Peyer's patch (tissue), 4 donors: ENCODE data around the gene PIK3R5. TPM values are rescaled to one million over a fixed set of nuclear protein-coding genes. Genes with fewer than 3 reads are reported as not detected.

Source experiments
- DNase-seq, 3 donors: peaks; one replicate each; pipeline ENCODE4 v3.0.0-alpha.2; 2017 to 2019
- H3K27ac ChIP-seq, 4 donors: fragments of 200-600 bp; sonication (generic); one replicate each; pipeline ENCODE4 v1.5.1; 2016 to 2019
- H3K27me3 ChIP-seq, 2 donors: fragments of 200-600 bp; sonication (generic); one replicate each; pipeline ENCODE4 v1.5.1; 2019
- H3K36me3 ChIP-seq, 3 donors: fragments of 200-600 bp; sonication (generic); one replicate each; pipeline ENCODE4 v1.5.1; 2016 to 2019
- H3K4me1 ChIP-seq, 4 donors: fragments of 200-600 bp; sonication (generic); one replicate each; pipeline ENCODE4 v1.5.1; 2016 to 2019
- H3K4me3 ChIP-seq, 4 donors: fragments of 200-600 bp; sonication (generic); 1 replicate in 3 of 4; 2 replicates in 1 of 4; pipeline ENCODE4 v1.5.1; 2016 to 2019; ENCODE audit warnings: mild to moderate bottlenecking in 1 of 4
- H3K9me3 ChIP-seq, 4 donors: fragments of 200-600 bp; sonication (generic); one replicate each; pipeline ENCODE4 v1.5.1; 2016 to 2019; ENCODE audit warnings: mild to moderate bottlenecking in 1 of 4
- POLR2A ChIP-seq, 2 donors: fragments of 450-650 bp; IDR thresholded peaks; one replicate each; pipeline ENCODE4 v1.5.1; 2017; ENCODE audit warnings: antibody characterized with exemption in 2 of 2, mild to moderate bottlenecking in 2 of 2, moderate library complexity in 2 of 2
- total RNA-seq, 4 donors: library from RNA; depleted of rRNA; stranded (reverse); fragments of >200 nt; gene quantifications; one replicate each; pipeline ENCODE4 v1.1.0, GENCODE V29; 2016
- TF ChIP-seq, protein P1 (sequence below), 6 experiments: fragments of 450-650 bp in 4 of 6; fragments of 200-600 bp in 2 of 6; sonication (generic) in 1 of 6; IDR thresholded peaks; one replicate each; pipeline ENCODE4 v1.5.1; 2017 to 2019; ENCODE audit warnings: antibody characterized with exemption in 6 of 6, mild to moderate bottlenecking in 3 of 6, moderate library complexity in 1 of 6

Gene PIK3R5
- total RNA-seq, 4 donors from 2014 or later, result 6.3 to 74.3 (median 10.3) TPM

DNA sequence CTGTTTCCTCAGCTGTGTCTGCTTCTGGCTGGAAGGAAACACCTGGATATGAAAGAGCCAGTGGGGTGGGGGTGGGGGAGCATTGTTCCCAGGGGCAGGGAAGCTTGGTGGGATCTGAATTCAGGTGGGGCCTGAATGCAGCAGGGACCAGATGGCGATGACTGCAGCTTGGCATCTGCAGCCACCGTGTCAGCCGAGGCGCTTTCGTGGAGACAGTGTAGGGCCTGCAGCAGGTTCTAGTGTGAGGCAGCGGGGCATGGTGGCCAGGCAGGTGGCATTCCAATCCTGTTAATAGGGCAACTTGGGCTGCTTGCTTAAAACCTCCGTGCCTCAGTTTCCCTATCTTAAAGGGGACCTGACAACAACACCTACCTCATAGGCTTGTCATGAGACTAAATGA is 99.7 kb downstream of the PIK3R5 start:
- Histone ChIP-seq H3K4me1 (no peaks in the 10 kb centered on the region), H3K9me3 (no peaks in the 10 kb centered on the region), H3K36me3 (no peaks in the 10 kb centered on the region), H3K4me3 (no peak overlapping the region), H3K27me3 (no peaks in the 10 kb centered on the region), H3K27ac (no peak overlapping the region)
- TF ChIP-seq, protein P1, sequence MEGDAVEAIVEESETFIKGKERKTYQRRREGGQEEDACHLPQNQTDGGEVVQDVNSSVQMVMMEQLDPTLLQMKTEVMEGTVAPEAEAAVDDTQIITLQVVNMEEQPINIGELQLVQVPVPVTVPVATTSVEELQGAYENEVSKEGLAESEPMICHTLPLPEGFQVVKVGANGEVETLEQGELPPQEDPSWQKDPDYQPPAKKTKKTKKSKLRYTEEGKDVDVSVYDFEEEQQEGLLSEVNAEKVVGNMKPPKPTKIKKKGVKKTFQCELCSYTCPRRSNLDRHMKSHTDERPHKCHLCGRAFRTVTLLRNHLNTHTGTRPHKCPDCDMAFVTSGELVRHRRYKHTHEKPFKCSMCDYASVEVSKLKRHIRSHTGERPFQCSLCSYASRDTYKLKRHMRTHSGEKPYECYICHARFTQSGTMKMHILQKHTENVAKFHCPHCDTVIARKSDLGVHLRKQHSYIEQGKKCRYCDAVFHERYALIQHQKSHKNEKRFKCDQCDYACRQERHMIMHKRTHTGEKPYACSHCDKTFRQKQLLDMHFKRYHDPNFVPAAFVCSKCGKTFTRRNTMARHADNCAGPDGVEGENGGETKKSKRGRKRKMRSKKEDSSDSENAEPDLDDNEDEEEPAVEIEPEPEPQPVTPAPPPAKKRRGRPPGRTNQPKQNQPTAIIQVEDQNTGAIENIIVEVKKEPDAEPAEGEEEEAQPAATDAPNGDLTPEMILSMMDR (IDR thresholded peaks at IDR 0.05), result no peak
- no peak for TF ChIP-seq POLR2A (IDR thresholded peaks at IDR 0.05)
- no peak for DNase-seq

DNA sequence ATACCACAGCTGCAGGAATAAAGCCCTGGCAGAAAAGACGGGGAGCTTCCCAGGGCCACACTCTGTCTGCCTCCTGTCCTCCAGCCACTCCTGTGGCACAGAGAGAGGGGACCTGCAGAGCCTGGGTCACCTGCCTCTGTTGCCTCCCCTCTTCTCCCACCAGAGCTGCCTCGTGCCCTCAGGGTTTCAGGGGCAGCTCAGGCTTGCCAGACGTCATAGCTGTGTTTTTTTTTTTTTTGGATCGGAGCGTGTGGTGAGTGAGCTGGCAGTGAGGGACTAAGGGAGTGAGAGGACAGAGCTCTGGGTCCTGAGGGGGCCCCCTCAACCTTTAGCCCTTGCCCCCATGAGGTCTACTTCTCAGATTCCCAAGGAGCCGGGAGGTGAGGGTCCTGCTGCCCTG is 100.1 kb downstream of the PIK3R5 start:
- no peak for DNase-seq
- Histone ChIP-seq H3K27me3 (no peaks in the 10 kb centered on the region), H3K4me3 (no peak overlapping the region), H3K4me1 (no peaks in the 10 kb centered on the region), H3K27ac (no peak overlapping the region), H3K36me3 (no peaks in the 10 kb centered on the region), H3K9me3 (no peaks in the 10 kb centered on the region)
- TF ChIP-seq, protein P1 (IDR thresholded peaks at IDR 0.05), result no peak
- TF ChIP-seq POLR2A (IDR thresholded peaks at IDR 0.05), result no peak

DNA sequence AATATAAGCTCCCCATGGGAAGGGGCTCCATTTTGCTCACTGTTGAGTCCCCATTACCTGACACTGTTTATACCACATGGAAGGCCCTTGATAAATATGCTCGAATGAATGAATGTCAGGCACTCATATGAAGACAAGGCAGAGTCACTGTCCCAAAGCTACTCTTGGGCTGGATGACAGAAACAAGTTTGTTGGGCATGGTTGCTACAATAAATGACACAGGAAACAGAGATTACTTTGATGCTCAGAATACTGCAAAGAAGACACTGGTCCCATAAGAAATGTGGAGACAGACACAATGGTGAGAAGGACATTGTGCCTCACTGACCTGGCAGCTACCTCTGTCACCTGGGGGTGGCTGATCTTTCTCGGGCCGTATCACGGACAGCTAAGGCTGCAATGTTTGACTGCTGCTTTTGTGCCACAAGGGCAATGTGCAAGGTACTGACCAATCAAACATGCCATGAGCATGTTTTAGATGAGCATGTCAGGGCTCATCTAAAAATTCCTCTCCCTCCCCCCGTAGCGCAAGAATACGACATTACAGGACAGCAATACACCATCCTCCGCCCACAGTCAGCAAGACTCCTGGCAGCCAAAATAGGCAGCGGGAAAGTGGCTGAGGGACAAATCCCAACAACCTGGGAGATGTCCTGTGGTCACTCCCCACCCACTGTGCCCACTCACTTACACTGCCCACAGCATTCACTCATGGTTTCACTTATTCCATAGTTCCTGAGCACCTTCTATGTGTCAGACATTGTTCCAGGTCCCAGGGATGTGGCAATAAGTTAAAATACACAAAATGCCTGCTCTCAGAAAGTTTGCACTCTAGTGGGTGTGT is 103.1 kb downstream of the PIK3R5 start:
- Histone ChIP-seq H3K9me3 (no peaks in the 10 kb centered on the region), H3K36me3 (no peaks in the 10 kb centered on the region), H3K27ac (no peak overlapping the region), H3K4me3 (no peak overlapping the region), H3K27me3 (no peaks in the 10 kb centered on the region), H3K4me1 (peaks cover 0 to 7% (median under 1%) of the 10 kb centered on the region in 4 donors)
- TF ChIP-seq POLR2A (IDR thresholded peaks at IDR 0.05), result no peak
- TF ChIP-seq, protein P1 (IDR thresholded peaks at IDR 0.05), result no peak
- peak in 1 of 3 donors; percentile 13 for DNase-seq

DNA sequence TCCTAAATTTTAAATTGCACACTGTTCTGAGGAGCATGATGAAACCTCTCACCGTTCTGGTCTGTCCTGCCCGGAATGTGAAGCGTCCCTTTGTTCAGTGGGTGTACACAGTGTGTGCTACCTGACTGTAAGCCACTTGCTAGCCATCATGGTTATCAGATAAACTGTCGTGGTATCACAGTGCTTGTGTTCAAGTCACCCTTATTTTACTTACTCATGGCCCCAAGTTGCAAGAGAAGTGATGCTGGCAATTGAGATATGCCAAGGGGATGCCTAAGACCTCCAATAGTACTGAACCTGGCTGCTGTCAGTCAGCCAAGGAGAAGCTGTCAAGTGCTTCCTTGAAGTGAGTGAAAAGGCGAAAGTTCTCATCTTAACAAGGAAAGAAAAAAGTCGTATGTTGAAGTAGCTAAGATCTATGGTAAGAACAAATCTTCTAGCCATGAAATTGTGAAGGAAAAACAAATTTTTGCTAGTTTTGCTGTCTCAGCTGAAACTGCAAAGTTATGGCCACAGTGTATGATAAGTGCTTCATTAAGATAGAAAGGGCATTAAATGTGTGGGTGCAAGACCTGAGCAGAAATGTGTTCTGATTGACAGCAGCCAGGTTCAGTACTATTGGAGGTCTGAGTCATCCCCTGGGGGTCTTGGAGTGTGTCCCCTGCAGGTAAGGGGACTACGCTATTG is 103.9 kb downstream of the PIK3R5 start:
- no peak overlapping the region for H3K27ac ChIP-seq
- no peaks in the 10 kb centered on the region for H3K9me3 ChIP-seq
- TF ChIP-seq, protein P1 (IDR thresholded peaks at IDR 0.05), result no peak
- TF ChIP-seq POLR2A (IDR thresholded peaks at IDR 0.05), result no peak
- H3K36me3 ChIP-seq, result no peaks in the 10 kb centered on the region
- H3K27me3 ChIP-seq, result no peaks in the 10 kb centered on the region
- peaks cover 0 to 8% (median 3%) of the 10 kb centered on the region in 4 donors for H3K4me1 ChIP-seq
- no peak overlapping the region for H3K4me3 ChIP-seq
- peak in 1 of 3 donors; percentile 38 for DNase-seq

DNA sequence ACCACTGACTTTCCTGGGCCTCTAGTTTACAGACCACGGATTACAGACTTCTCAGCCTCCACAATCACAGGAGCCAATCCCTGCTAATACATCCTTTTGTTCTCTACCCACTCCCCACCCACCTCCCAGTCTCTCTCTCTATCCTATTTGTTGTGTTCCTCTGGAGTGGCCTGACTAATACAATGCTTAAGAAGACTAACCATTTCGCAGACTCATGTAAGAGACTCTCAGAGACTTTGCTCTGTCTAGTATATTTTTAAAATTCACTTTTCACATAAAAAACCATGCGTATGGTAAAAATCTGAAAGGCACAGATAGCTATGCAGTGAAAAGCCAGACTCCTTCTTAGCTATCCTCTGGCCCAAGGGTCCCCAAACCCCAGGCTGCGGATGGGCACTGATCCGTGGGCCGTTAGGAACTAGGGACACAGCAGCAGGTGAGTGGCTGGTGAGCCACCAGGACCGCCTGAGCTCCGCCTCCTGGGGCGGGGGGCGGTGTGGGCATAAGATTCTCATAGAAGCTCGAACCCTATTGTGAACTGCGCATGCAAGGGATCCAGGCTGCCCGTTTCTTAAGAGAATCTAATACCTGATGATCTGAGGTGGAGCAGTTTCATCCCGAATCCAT is 105.6 kb downstream of the PIK3R5 start:
- H3K27ac ChIP-seq, result peak overlapping the region in 1 of 4 donors; percentile 75
- peaks cover 0 to 9% (median 3%) of the 10 kb centered on the region in 4 donors for H3K4me1 ChIP-seq
- H3K36me3 ChIP-seq, result no peaks in the 10 kb centered on the region
- TF ChIP-seq, protein P1 (IDR thresholded peaks at IDR 0.05), result no peak
- TF ChIP-seq POLR2A (IDR thresholded peaks at IDR 0.05), result no peak
- H3K4me3 ChIP-seq, result no peak overlapping the region
- no peaks in the 10 kb centered on the region for H3K9me3 ChIP-seq
- H3K27me3 ChIP-seq, result no peaks in the 10 kb centered on the region
- DNase-seq, result peak in 1 of 3 donors; percentile 36
